Choroid plexus epithelial cell (primary cell): Measurements from ENCODE around the gene LNP1.

Experiments used
- DNase-seq: peaks from one replicate; pipeline ENCODE4 v3.0.0-alpha.2; 2010; ENCODE audit warnings: low read depth
- H3K4me3 ChIP-seq: 2 replicates; pipeline ENCODE4 v1.5.1; 2011; ENCODE audit warnings: low read depth, mild to moderate bottlenecking, control low read depth, low read length, moderate library complexity
- TF ChIP-seq, protein P1 (sequence below): conservative IDR thresholded peaks from 2 replicates; pipeline ENCODE4 v1.5.1; 2011; ENCODE audit warnings: low read depth, mild to moderate bottlenecking, control low read depth, inconsistent platforms, low read length, moderate library complexity

Gene LNP1

GRCh38 chr3:100404250-100404548 lies 2.9 kb downstream of the LNP1 start:
- no peak for DNase-seq
- TF ChIP-seq, protein P1, sequence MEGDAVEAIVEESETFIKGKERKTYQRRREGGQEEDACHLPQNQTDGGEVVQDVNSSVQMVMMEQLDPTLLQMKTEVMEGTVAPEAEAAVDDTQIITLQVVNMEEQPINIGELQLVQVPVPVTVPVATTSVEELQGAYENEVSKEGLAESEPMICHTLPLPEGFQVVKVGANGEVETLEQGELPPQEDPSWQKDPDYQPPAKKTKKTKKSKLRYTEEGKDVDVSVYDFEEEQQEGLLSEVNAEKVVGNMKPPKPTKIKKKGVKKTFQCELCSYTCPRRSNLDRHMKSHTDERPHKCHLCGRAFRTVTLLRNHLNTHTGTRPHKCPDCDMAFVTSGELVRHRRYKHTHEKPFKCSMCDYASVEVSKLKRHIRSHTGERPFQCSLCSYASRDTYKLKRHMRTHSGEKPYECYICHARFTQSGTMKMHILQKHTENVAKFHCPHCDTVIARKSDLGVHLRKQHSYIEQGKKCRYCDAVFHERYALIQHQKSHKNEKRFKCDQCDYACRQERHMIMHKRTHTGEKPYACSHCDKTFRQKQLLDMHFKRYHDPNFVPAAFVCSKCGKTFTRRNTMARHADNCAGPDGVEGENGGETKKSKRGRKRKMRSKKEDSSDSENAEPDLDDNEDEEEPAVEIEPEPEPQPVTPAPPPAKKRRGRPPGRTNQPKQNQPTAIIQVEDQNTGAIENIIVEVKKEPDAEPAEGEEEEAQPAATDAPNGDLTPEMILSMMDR, result no peak
- H3K4me3 ChIP-seq, result no peak overlapping the region

DNA sequence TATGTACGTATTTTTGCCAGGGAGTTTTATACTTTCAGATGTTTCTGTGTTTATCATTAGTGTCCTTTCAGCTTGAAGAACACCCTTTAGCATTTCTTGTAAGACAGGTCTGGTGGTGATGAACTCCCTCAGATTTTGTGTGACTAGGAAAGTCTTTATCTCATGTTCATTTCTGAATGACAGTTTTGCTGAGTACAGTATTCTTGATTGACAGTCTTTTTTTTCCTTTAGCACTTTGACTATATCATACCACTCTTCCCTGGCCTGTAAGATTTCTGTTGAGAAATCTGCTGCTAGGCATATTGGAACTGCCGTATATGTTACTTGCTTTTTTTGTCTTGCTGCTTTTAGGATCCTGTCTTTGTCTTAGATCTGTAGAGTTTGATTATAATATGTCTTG lies 5.8 kb downstream of the LNP1 start:
- H3K4me3 ChIP-seq, result no peak overlapping the region
- TF ChIP-seq, protein P1, result no peak
- DNase-seq, result no peak

- TF ChIP-seq, protein P1, result no peak
Measured at GRCh38 chr3:100407977-100408532, 6.7 kb downstream of the LNP1 start.

DNA sequence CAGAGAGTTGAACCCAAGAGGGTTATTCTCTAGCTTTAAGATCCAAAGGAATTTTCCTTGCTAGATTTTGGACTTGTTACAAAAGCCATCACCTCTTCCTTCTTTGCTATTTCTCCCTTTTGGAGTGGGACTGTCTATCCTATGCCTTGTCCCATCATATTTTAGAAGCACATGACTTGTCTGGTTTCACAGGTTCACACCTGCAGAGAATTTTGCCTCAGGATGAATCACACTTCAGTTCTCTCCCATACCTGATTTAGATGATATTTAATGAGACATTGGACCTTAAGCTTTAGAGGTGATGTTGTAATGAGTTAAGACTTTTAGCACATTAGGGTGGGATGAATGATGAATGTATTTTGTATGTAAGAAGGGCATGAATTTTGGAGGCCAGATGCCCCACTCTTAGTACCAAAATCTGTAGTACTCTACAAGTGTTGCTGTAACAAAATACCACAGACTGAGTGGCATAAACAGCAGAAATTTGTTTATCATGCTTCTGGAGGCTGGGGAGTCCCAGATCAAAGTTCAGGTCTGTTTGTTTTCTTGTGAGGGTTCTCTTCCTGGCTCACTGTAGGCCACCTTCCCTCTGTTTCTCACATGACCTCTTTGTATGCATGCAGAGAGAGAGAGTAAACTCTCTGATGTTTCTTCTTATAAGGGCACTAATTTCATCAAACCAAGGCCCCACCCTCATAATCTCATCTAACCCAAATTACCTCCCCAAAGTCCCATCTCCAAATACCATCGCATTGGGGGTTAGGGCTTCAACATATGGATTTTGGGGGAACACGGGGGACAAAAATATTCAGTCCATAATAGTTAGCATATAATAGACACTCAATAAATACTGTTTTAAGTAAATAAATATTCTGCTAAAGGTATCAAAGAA lies 10.0 kb downstream of the LNP1 start:
- TF ChIP-seq, protein P1, result no peak
- DNase-seq, result no peak
- no peak overlapping the region for H3K4me3 ChIP-seq

More at GRCh38 chr3:100407977-100408532, 6.7 kb downstream of the LNP1 start:
- DNase-seq, result no peak
- H3K4me3 ChIP-seq, result no peak overlapping the region

- no peak for DNase-seq
- H3K4me3 ChIP-seq, result no peak overlapping the region
- TF ChIP-seq, protein P1, result no peak
Measured at GRCh38 chr3:100412912-100413590, 11.7 kb downstream of the LNP1 start.

DNA sequence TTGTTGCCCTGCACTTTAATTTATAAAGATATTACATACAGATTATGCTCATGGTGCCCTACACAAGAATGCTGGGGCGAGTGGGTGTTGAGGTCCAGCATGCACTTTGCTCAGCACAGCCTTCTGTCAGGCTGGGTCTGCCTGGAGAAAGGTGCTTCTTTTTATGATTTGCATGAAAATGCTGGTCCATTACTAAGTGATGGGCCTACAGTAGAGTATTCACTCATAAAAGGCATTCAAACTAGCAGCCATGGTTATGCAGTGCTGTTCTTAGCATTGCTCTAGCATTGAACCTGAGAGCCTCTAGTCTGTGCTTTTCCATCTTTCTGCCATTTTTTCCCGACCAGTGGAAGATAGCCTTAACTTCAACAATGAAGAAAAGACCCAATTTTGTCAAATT lies 12.3 kb downstream of the LNP1 start:
- TF ChIP-seq, protein P1, result no peak
- no peak for DNase-seq
- no peak overlapping the region for H3K4me3 ChIP-seq
